Suprapubic skin (tissue), 4 donors: ENCODE results near the gene VTI1A. TPM values are rescaled to one million over a fixed set of nuclear protein-coding genes. Genes with fewer than 3 reads are reported as not detected.

ENCODE experiments used
- DNase-seq, 2 donors: peaks; one replicate each; pipeline ENCODE4 v3.0.0-alpha.2; 2019; ENCODE audit warnings: low spot score in 2 of 2
- H3K27ac ChIP-seq: fragments of 200-600 bp; sonication (generic); one replicate; pipeline ENCODE4 v1.5.1; 2019
- H3K27me3 ChIP-seq: fragments of 200-600 bp; sonication (generic); one replicate; pipeline ENCODE4 v1.5.1; 2019
- H3K36me3 ChIP-seq: fragments of 200-600 bp; sonication (generic); one replicate; pipeline ENCODE4 v1.5.1; 2019
- H3K4me1 ChIP-seq: fragments of 200-600 bp; sonication (generic); one replicate; pipeline ENCODE4 v1.5.1; 2019
- H3K4me3 ChIP-seq: fragments of 200-600 bp; sonication (generic); one replicate; pipeline ENCODE4 v1.5.1; 2019; ENCODE audit warnings: mild to moderate bottlenecking
- H3K9me3 ChIP-seq: fragments of 200-600 bp; sonication (generic); one replicate; pipeline ENCODE4 v1.5.1; 2019
- CTCF ChIP-seq, 2 donors: fragments of 200-600 bp in 1 of 2; fragments of 450-650 bp in 1 of 2; sonication (generic) in 1 of 2; IDR thresholded peaks; one replicate each; pipeline ENCODE4 v1.5.1; 2016 to 2019; ENCODE audit warnings: antibody characterized with exemption in 2 of 2, mild to moderate bottlenecking in 1 of 2, moderate library complexity in 1 of 2
- EP300 ChIP-seq: sonication (generic); formaldehyde crosslinking; IDR thresholded peaks from one replicate; pipeline ENCODE4 v1.6.1; 2017; ENCODE audit warnings: antibody characterized with exemption
- POLR2A ChIP-seq, 2 donors: fragments of 450-650 bp; IDR thresholded peaks; one replicate each; pipeline ENCODE4 v1.6.1; 2017; ENCODE audit warnings: antibody characterized with exemption in 2 of 2, mild to moderate bottlenecking in 2 of 2, moderate library complexity in 2 of 2
- POLR2AphosphoS5 ChIP-seq, 3 donors: sonication (generic); formaldehyde crosslinking; IDR thresholded peaks; one replicate each; pipeline ENCODE4 v1.6.1; 2017; ENCODE audit warnings: antibody characterized with exemption in 3 of 3
- WGBS: methylation state at CpG from one replicate; pipeline ENCODE4 v1.1.5; 2018; 5-methylcytosine and 5-hydroxymethylcytosine counted together
- total RNA-seq, 4 donors: library from RNA; depleted of rRNA; stranded (reverse); fragments of >200 nt; gene quantifications; one replicate each; pipeline ENCODE4 v1.1.0, GENCODE V29; 2016

Gene VTI1A
- total RNA-seq, 4 donors from 2014 or later = 43.0 to 81.0 (median 49.2) TPM

- 93% methylated on average over 5 of the region's 5 CpGs for WGBS
- no peaks in the 10 kb centered on the region for H3K27me3 ChIP-seq
- H3K9me3 ChIP-seq = no peaks in the 10 kb centered on the region
- H3K27ac ChIP-seq = no peak overlapping the region
- TF ChIP-seq POLR2AphosphoS5 (IDR thresholded peaks at IDR 0.05) = no peak
- TF ChIP-seq POLR2A (IDR thresholded peaks at IDR 0.05) = no peak
- TF ChIP-seq CTCF (IDR thresholded peaks at IDR 0.05) = no peak
- no peak for TF ChIP-seq EP300
- DNase-seq = no peak
- peaks cover 8% of the 10 kb centered on the region for H3K4me1 ChIP-seq
- H3K4me3 ChIP-seq = no peak overlapping the region
- no peaks in the 10 kb centered on the region for H3K36me3 ChIP-seq
Observed at GRCh38 chr10:112765717-112766235, 318.8 kb downstream of the VTI1A start.

- 62% methylated on average over 2 of the region's 2 CpGs for WGBS
- no peak for DNase-seq
- Histone ChIP-seq H3K36me3 (no peaks in the 10 kb centered on the region), H3K27ac (no peak overlapping the region), H3K27me3 (no peaks in the 10 kb centered on the region), H3K4me1 (peaks cover 8% of the 10 kb centered on the region), H3K9me3 (no peaks in the 10 kb centered on the region), H3K4me3 (no peak overlapping the region)
- TF ChIP-seq CTCF (IDR thresholded peaks at IDR 0.05) = no peak
- no peak for TF ChIP-seq POLR2AphosphoS5 (IDR thresholded peaks at IDR 0.05)
- TF ChIP-seq POLR2A (IDR thresholded peaks at IDR 0.05) = no peak
Observed at GRCh38 chr10:112766636-112767035, 319.6 kb downstream of the VTI1A start.

- TF ChIP-seq EP300 (no peak), POLR2A (IDR thresholded peaks at IDR 0.05) (no peak), POLR2AphosphoS5 (IDR thresholded peaks at IDR 0.05) (no peak), CTCF (IDR thresholded peaks at IDR 0.05) (no peak)
- peaks cover 8% of the 10 kb centered on the region for H3K4me1 ChIP-seq
- no peak overlapping the region for H3K4me3 ChIP-seq
- no peak for DNase-seq
- H3K27ac ChIP-seq = no peak overlapping the region
- no peaks in the 10 kb centered on the region for H3K27me3 ChIP-seq
- WGBS = 91% methylated on average over 2 of the region's 2 CpGs
- H3K9me3 ChIP-seq = no peaks in the 10 kb centered on the region
- no peaks in the 10 kb centered on the region for H3K36me3 ChIP-seq
Observed at GRCh38 chr10:112767156-112767555, 320.1 kb downstream of the VTI1A start.

- Histone ChIP-seq H3K36me3 (no peaks in the 10 kb centered on the region), H3K9me3 (no peaks in the 10 kb centered on the region), H3K4me1 (peaks cover 8% of the 10 kb centered on the region), H3K4me3 (no peak overlapping the region), H3K27me3 (no peaks in the 10 kb centered on the region), H3K27ac (no peak overlapping the region)
- no peak for DNase-seq
- 74% methylated on average over 7 of the region's 7 CpGs for WGBS
- TF ChIP-seq EP300 (no peak), POLR2A (IDR thresholded peaks at IDR 0.05) (no peak), CTCF (IDR thresholded peaks at IDR 0.05) (no peak), POLR2AphosphoS5 (IDR thresholded peaks at IDR 0.05) (no peak)
Observed at GRCh38 chr10:112768121-112768520, 321.1 kb downstream of the VTI1A start.

GRCh38 chr10:112769081-112769480, 322.1 kb downstream of the VTI1A start:
- TF ChIP-seq POLR2AphosphoS5 (IDR thresholded peaks at IDR 0.05) (no peak), EP300 (no peak), POLR2A (IDR thresholded peaks at IDR 0.05) (no peak), CTCF (IDR thresholded peaks at IDR 0.05) (no peak)
- DNase-seq = no peak
- 86% methylated on average over 2 of the region's 2 CpGs for WGBS
- Histone ChIP-seq H3K27me3 (no peaks in the 10 kb centered on the region), H3K9me3 (no peaks in the 10 kb centered on the region), H3K4me1 (peaks cover 8% of the 10 kb centered on the region), H3K4me3 (no peak overlapping the region), H3K36me3 (no peaks in the 10 kb centered on the region), H3K27ac (no peak overlapping the region)
